GM23248 (cell line): ENCODE results near the gene CYTH4. TPM values are rescaled to one million over a fixed set of nuclear protein-coding genes. Genes with fewer than 3 reads are reported as not detected.
A peak's percentile ranks its signal among the peaks of the same experiment; 100 is the strongest.

Experiments
- DNase-seq: peaks from one replicate; pipeline ENCODE4 v3.0.0-alpha.2; 2015
- H2AFZ ChIP-seq: fragments of 200-600 bp; sonication (generic); 2 replicates; pipeline ENCODE4 v1.6.1; 2016; ENCODE audit warnings: antibody characterized with exemption
- H3F3A ChIP-seq: fragments of 200-600 bp; sonication (generic); 2 replicates; pipeline ENCODE4 v1.6.1; 2016; ENCODE audit warnings: mild to moderate bottlenecking, antibody characterized with exemption, mixed run types; ENCODE audit not compliant: insufficient read depth
- H3K27ac ChIP-seq: fragments of 200-600 bp; sonication (generic); 2 replicates; pipeline ENCODE4 v1.5.1; 2016; ENCODE audit warnings: mild to moderate bottlenecking
- H3K27me3 ChIP-seq: fragments of 200-600 bp; sonication (generic); replicated peaks from 2 replicates; pipeline ENCODE4 v1.6.1; 2016; ENCODE audit warnings: mild to moderate bottlenecking; ENCODE audit not compliant: insufficient read depth
- H3K36me3 ChIP-seq: fragments of 200-600 bp; sonication (generic); 2 replicates; pipeline ENCODE4 v1.6.1; 2016; ENCODE audit warnings: low read depth, mild to moderate bottlenecking
- H3K4me1 ChIP-seq: fragments of 200-600 bp; sonication (generic); 2 replicates; pipeline ENCODE4 v1.6.1; 2016; ENCODE audit warnings: mild to moderate bottlenecking; ENCODE audit not compliant: insufficient read depth
- H3K4me2 ChIP-seq: fragments of 200-600 bp; sonication (generic); one replicate; pipeline ENCODE4 v1.6.1; 2016; ENCODE audit warnings: mild to moderate bottlenecking; ENCODE audit not compliant: unreplicated experiment
- H3K4me3 ChIP-seq: fragments of 200-600 bp; sonication (generic); 2 replicates; pipeline ENCODE4 v1.5.1; 2016; ENCODE audit warnings: mild to moderate bottlenecking
- H3K79me2 ChIP-seq: fragments of 200-600 bp; sonication (generic); 2 replicates; pipeline ENCODE4 v1.6.1; 2016; ENCODE audit warnings: mild to moderate bottlenecking; ENCODE audit not compliant: insufficient read depth
- H3K9ac ChIP-seq: fragments of 200-600 bp; sonication (generic); 2 replicates; pipeline ENCODE4 v1.6.1; 2016; ENCODE audit warnings: mild to moderate bottlenecking
- H3K9me2 ChIP-seq: fragments of 200-600 bp; sonication (generic); 2 replicates; pipeline ENCODE4 v1.6.1; 2016; ENCODE audit warnings: mixed run types, mild to moderate bottlenecking, moderate library complexity; ENCODE audit not compliant: insufficient read depth
- H3K9me3 ChIP-seq: fragments of 200-600 bp; sonication (generic); one replicate; pipeline ENCODE4 v1.6.1; 2017; ENCODE audit warnings: low read depth
- H4K20me1 ChIP-seq: fragments of 200-600 bp; sonication (generic); 2 replicates; pipeline ENCODE4 v1.6.0; 2016; ENCODE audit not compliant: insufficient read depth
- EZH2 ChIP-seq: fragments of 200-600 bp; sonication (generic); IDR thresholded peaks from 2 replicates; pipeline ENCODE4 v1.6.1; 2018; ENCODE audit warnings: antibody characterized with exemption, mild to moderate bottlenecking; ENCODE audit not compliant: insufficient read depth, poor library complexity, severe bottlenecking
- EZH2phosphoT487 ChIP-seq: fragments of 200-600 bp; sonication (generic); IDR thresholded peaks from 2 replicates; pipeline ENCODE4 v1.6.1; 2018; ENCODE audit warnings: antibody characterized with exemption, moderate library complexity, mild to moderate bottlenecking, low read depth; ENCODE audit not compliant: insufficient read depth
- WGBS, 2 experiments: methylation state at CpG; one replicate each; pipeline ENCODE4 v1.1.6; 2015 to 2017; ENCODE audit warnings: low lambda C conversion rate in 2 of 2, low coverage in 1 of 2; ENCODE audit errors: missing lambda C conversion rate in 2 of 2; 5-methylcytosine and 5-hydroxymethylcytosine counted together
- in situ Hi-C: fragments of 300-500 bp; cut with MboI; formaldehyde crosslinking; loops from 2 replicates; pipeline ENCODE4 v1.15.0; 2020
- polyA plus RNA-seq: library from polyadenylated mRNA; unstranded; fragments of >200 nt; fragmentation: Nextera tagmentation; extraction: Ambion mirVana; gene quantifications from 2 replicates; pipeline ENCODE4 v1.2.1, GENCODE V29; 2016
- total RNA-seq: library from RNA; depleted of rRNA; stranded (reverse); fragments of >200 nt; shearing (Covaris generic); gene quantifications from 2 replicates; pipeline ENCODE4 v1.2.3, GENCODE V29; 2014

The CYTH4 gene
- total and polyA plus RNA-seq, 2 experiments from 2014 or later, result not detected

DNA sequence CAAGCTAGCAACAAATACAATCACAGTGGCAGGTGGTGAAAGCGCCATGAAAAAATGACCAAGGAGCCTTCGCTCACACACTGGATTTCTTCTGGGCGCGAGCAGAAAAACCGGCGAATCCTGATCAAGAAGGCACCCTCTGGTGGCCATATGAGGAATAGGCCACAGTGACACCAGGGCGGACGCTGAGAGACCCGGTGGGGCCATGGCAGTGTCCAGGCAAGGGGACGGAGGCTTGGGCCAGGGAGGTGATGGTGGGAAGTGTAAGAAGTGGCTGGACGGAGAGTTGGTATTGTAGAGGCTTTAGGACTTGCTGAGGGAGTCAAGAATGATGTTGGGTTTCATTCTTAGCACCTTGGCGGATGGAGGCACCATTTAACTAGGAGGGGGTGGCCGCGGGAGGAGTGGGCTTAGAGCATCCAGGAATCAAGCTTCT lies 21.4 kb upstream of the CYTH4 start:
- no peak overlapping the region for H3K27ac ChIP-seq
- TF ChIP-seq EZH2phosphoT487 (no peak), EZH2 (no peak)
- no peaks in the 10 kb centered on the region for H3F3A ChIP-seq
- H3K4me2 ChIP-seq, result no peak overlapping the region
- no peaks in the 10 kb centered on the region for H3K27me3 ChIP-seq
- H3K79me2 ChIP-seq, result no peaks in the 10 kb centered on the region
- no peak overlapping the region for H3K9ac ChIP-seq
- 22 to 24% methylated on average over 14 of the region's 14 CpGs for WGBS, 2 experiments
- H4K20me1 ChIP-seq, result no peaks in the 10 kb centered on the region
- H3K9me3 ChIP-seq, result no peaks in the 10 kb centered on the region
- peak; percentile 78 for DNase-seq
- no peaks in the 10 kb centered on the region for H3K9me2 ChIP-seq
- no peaks in the 10 kb centered on the region for H3K36me3 ChIP-seq
- H3K4me3 ChIP-seq, result no peak overlapping the region
- H3K4me1 ChIP-seq, result 0 out of 2 replicates have a peak, but pooled peaks cover 3% of the 10 kb centered on the region
- in situ Hi-C loops, result no loop called here
- H2AFZ ChIP-seq, result no peak overlapping the region

- H3K9me3 ChIP-seq, result no peaks in the 10 kb centered on the region
- TF ChIP-seq EZH2 (no peak), EZH2phosphoT487 (no peak)
- H3K4me2 ChIP-seq, result no peak overlapping the region
- H3K27me3 ChIP-seq, result no peaks in the 10 kb centered on the region
- no peak overlapping the region for H3K27ac ChIP-seq
- H3K4me1 ChIP-seq, result 0 out of 2 replicates have a peak, but pooled peaks cover 3% of the 10 kb centered on the region
- 28 to 36% methylated on average over 5 of the region's 5 CpGs for WGBS, 2 experiments
- no peaks in the 10 kb centered on the region for H3K9me2 ChIP-seq
- H3K79me2 ChIP-seq, result no peaks in the 10 kb centered on the region
- no peaks in the 10 kb centered on the region for H3F3A ChIP-seq
- in situ Hi-C loops, result no loop called here
- H3K36me3 ChIP-seq, result no peaks in the 10 kb centered on the region
- H3K4me3 ChIP-seq, result no peak overlapping the region
- H2AFZ ChIP-seq, result no peak overlapping the region
- H3K9ac ChIP-seq, result no peak overlapping the region
- H4K20me1 ChIP-seq, result no peaks in the 10 kb centered on the region
- DNase-seq, result no peak
These were observed 20.0 kb upstream of the CYTH4 start for GRCh38 chr22:37262346-37262745.

GRCh38 chr22:37263966-37264887 lies 18.1 kb upstream of the CYTH4 start:
- H4K20me1 ChIP-seq, result no peaks in the 10 kb centered on the region
- no peak overlapping the region for H3K27ac ChIP-seq
- H3K4me3 ChIP-seq, result no peak overlapping the region
- no peak overlapping the region for H3K9ac ChIP-seq
- H3K9me3 ChIP-seq, result no peaks in the 10 kb centered on the region
- H3K79me2 ChIP-seq, result no peaks in the 10 kb centered on the region
- H3K27me3 ChIP-seq, result no peaks in the 10 kb centered on the region
- no peak overlapping the region for H2AFZ ChIP-seq
- H3K9me2 ChIP-seq, result no peaks in the 10 kb centered on the region
- H3K36me3 ChIP-seq, result no peaks in the 10 kb centered on the region
- WGBS, 2 experiments, result 60 to 61% methylated on average over 10 of the region's 10 CpGs
- no peak for DNase-seq
- 0 out of 2 replicates have a peak, but pooled peaks cover 3% of the 10 kb centered on the region for H3K4me1 ChIP-seq
- in situ Hi-C loops, result no loop called here
- TF ChIP-seq EZH2, result no peak
- no peak for TF ChIP-seq EZH2phosphoT487
- H3K4me2 ChIP-seq, result no peak overlapping the region
- no peaks in the 10 kb centered on the region for H3F3A ChIP-seq

GRCh38 chr22:37266581-37267134 lies 15.7 kb upstream of the CYTH4 start:
- Histone ChIP-seq H3K9me2 (no peaks in the 10 kb centered on the region), H3K9ac (peak overlapping the region; percentile 62)

More at GRCh38 chr22:37266581-37267134, 15.7 kb upstream of the CYTH4 start:
- no peaks in the 10 kb centered on the region for H3K9me3 ChIP-seq
- peak overlapping the region; percentile 72 for H3K4me3 ChIP-seq
- no peak for DNase-seq
- H3K79me2 ChIP-seq, result no peaks in the 10 kb centered on the region
- peak overlapping the region; percentile 87 for H2AFZ ChIP-seq
- in situ Hi-C loops, result no loop called here
- no peaks in the 10 kb centered on the region for H3K27me3 ChIP-seq
- 39 to 41% methylated on average over 18 of the region's 18 CpGs for WGBS, 2 experiments
- no peaks in the 10 kb centered on the region for H4K20me1 ChIP-seq
- no peaks in the 10 kb centered on the region for H3K36me3 ChIP-seq
- H3K27ac ChIP-seq, result no peak overlapping the region
- no peaks in the 10 kb centered on the region; the same call in 1 of the 2 replicates for H3F3A ChIP-seq
- TF ChIP-seq EZH2, result no peak
- no peak for TF ChIP-seq EZH2phosphoT487
- no peaks in the 10 kb centered on the region for H3K4me1 ChIP-seq
- H3K4me2 ChIP-seq, result peak overlapping the region; percentile 91
